ENCODE measurements around the gene OPN1SW. TPM values are rescaled to one million over a fixed set of nuclear protein-coding genes. Genes with fewer than 3 reads are reported as not detected.
A peak's percentile ranks its signal among the peaks of the same experiment; 100 is the strongest.

Gene OPN1SW
- total and polyA plus RNA-seq, 9 of the 15 experiments (the other 6 are each of a cell fraction or from before 2014, with no cell fraction given) = 0.84 to 1.0 TPM; not detected in 7

DNA sequence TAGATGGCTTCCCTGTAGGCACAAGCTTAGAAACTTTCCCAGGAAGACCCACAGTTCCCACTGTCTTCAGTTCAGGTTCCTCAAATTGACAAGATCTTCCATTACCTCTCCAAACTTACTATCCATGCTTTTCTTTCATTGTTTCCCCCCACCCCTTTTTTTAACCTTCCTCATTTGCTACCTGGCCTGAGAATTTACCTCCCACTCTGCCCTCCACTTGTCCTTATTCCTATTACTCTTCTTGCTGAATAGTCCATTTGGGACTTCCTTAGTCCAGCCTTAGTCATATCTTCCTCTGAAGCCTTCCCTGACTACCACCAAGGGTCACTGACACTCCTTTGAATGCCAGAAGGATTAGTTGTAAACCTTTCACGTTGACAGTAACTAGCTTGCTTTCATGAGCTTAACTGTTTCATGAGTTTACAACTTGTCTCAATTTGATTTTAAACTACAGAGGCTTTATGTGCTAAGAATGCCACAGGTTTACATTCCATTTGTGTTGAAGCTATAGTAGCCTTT lies 37.7 kb downstream of the OPN1SW start (continued):
- TF ChIP-seq NR1H2 (CRISPR knock-in tag; IDR thresholded peaks at IDR 0.05) = no peak
- TF ChIP-seq, protein P1, sequence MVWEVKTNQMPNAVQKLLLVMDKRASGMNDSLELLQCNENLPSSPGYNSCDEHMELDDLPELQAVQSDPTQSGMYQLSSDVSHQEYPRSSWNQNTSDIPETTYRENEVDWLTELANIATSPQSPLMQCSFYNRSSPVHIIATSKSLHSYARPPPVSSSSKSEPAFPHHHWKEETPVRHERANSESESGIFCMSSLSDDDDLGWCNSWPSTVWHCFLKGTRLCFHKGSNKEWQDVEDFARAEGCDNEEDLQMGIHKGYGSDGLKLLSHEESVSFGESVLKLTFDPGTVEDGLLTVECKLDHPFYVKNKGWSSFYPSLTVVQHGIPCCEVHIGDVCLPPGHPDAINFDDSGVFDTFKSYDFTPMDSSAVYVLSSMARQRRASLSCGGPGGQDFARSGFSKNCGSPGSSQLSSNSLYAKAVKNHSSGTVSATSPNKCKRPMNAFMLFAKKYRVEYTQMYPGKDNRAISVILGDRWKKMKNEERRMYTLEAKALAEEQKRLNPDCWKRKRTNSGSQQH (CRISPR knock-in tag; IDR thresholded peaks at IDR 0.05) = peak; percentile 10; the same call in 1 of the 2 replicates
- no peak for TF ChIP-seq ZNF668 (CRISPR knock-in tag; IDR thresholded peaks at IDR 0.05)
- TF ChIP-seq ETV1 (tag; conservative IDR thresholded peaks at IDR 0.05; ENCODE audit: low read depth) = no peak
- no peak for TF ChIP-seq ZNF174 (CRISPR knock-in tag; IDR thresholded peaks at IDR 0.05)
- TF ChIP-seq, protein P2, sequence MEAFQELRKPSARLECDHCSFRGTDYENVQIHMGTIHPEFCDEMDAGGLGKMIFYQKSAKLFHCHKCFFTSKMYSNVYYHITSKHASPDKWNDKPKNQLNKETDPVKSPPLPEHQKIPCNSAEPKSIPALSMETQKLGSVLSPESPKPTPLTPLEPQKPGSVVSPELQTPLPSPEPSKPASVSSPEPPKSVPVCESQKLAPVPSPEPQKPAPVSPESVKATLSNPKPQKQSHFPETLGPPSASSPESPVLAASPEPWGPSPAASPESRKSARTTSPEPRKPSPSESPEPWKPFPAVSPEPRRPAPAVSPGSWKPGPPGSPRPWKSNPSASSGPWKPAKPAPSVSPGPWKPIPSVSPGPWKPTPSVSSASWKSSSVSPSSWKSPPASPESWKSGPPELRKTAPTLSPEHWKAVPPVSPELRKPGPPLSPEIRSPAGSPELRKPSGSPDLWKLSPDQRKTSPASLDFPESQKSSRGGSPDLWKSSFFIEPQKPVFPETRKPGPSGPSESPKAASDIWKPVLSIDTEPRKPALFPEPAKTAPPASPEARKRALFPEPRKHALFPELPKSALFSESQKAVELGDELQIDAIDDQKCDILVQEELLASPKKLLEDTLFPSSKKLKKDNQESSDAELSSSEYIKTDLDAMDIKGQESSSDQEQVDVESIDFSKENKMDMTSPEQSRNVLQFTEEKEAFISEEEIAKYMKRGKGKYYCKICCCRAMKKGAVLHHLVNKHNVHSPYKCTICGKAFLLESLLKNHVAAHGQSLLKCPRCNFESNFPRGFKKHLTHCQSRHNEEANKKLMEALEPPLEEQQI (IDR thresholded peaks at IDR 0.05) = no peak
- TF ChIP-seq PHB2 (IDR thresholded peaks at IDR 0.05; ENCODE audit: low read depth) = 0 out of 2 replicates have a peak, but pooled peaks have one; percentile 32
- no peak for TF ChIP-seq ELF1 (tag; IDR thresholded peaks at IDR 0.05)
- no peak for TF ChIP-seq CAMTA2 (CRISPR knock-in tag; conservative IDR thresholded peaks at IDR 0.05)
- TF ChIP-seq HNRNPUL1 (IDR thresholded peaks at IDR 0.05; ENCODE audit: low read length) = no peak
- TF ChIP-seq, protein P3, sequence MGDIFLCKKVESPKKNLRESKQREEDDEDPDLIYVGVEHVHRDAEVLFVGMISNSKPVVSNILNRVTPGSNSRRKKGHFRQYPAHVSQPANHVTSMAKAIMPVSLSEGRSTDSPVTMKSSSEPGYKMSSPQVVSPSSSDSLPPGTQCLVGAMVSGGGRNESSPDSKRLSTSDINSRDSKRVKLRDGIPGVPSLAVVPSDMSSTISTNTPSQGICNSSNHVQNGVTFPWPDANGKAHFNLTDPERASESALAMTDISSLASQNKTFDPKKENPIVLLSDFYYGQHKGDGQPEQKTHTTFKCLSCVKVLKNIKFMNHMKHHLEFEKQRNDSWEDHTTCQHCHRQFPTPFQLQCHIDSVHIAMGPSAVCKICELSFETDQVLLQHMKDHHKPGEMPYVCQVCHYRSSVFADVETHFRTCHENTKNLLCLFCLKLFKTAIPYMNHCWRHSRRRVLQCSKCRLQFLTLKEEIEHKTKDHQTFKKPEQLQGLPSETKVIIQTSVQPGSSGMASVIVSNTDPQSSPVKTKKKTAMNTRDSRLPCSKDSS (IDR thresholded peaks at IDR 0.05; ENCODE audit: low read depth, partially characterized antibody) = peak; percentile 13
- TF ChIP-seq ZFP30 (CRISPR knock-in tag; IDR thresholded peaks at IDR 0.05; ENCODE audit: borderline replicate concordance) = no peak
- no peak for TF ChIP-seq RNF2 (IDR thresholded peaks at IDR 0.05)
- TF ChIP-seq TEAD4 (IDR thresholded peaks at IDR 0.05; ENCODE audit: low read length) = no peak
- TF ChIP-seq TEAD4 (CRISPR knock-in tag; IDR thresholded peaks at IDR 0.05; ENCODE audit: borderline replicate concordance) = no peak
- no peak for TF ChIP-seq PML (IDR thresholded peaks at IDR 0.05; ENCODE audit: low read length)
- 0 out of 2 replicates have a peak, but pooled peaks have one; percentile 1 for TF ChIP-seq CBFA2T2 (conservative IDR thresholded peaks at IDR 0.05)
- TF ChIP-seq COPS2 (conservative IDR thresholded peaks at IDR 0.05) = no peak
- no peak for TF ChIP-seq FOXK1 (CRISPR knock-in tag; IDR thresholded peaks at IDR 0.05; ENCODE audit: borderline replicate concordance)
- TF ChIP-seq CBFA2T3 (IDR thresholded peaks at IDR 0.05) = no peak
- TF ChIP-seq C11orf30 (IDR thresholded peaks at IDR 0.05; ENCODE audit: low read depth) = peak; percentile 42; the same call in 1 of the 2 replicates
- TF ChIP-seq NONO (IDR thresholded peaks at IDR 0.05; ENCODE audit: low read depth in 2 of 2, low read length in 1 of 2) = no peak
- TF ChIP-seq MXI1 (IDR thresholded peaks at IDR 0.05; ENCODE audit: low read depth, low read length) = no peak
- TF ChIP-seq CBX2 (IDR thresholded peaks at IDR 0.05; ENCODE audit: insufficient read depth, low read length, poor library complexity, severe bottlenecking) = no peak
- TF ChIP-seq, protein P4, sequence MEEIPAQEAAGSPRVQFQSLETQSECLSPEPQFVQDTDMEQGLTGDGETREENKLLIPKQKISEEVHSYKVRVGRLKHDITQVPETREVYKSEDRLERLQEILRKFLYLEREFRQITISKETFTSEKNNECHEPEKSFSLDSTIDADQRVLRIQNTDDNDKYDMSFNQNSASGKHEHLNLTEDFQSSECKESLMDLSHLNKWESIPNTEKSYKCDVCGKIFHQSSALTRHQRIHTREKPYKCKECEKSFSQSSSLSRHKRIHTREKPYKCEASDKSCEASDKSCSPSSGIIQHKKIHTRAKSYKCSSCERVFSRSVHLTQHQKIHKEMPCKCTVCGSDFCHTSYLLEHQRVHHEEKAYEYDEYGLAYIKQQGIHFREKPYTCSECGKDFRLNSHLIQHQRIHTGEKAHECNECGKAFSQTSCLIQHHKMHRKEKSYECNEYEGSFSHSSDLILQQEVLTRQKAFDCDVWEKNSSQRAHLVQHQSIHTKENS (CRISPR knock-in tag; IDR thresholded peaks at IDR 0.05) = no peak

All from K562 (cell line).